Measurements from ENCODE around the gene NCK1. TPM values are rescaled to one million over a fixed set of nuclear protein-coding genes. Genes with fewer than 3 reads are reported as not detected.

NCK1 gene
- total and polyA plus RNA-seq, 9 of the 15 experiments (the other 6 are each of a cell fraction or from before 2014, with no cell fraction given): 17.3 to 30.5 (median 25.0) TPM

- DNase-seq (ENCODE audit: extremely low read depth in 1 of 4, low spot score in 3 of 4) (no peak), ATAC-seq (no peak), FAIRE-seq (no peak)
- ChIA-PET POLR2A (no interaction called here), CTCF (ENCODE audit: low intra/inter-chr PET ratio) (no interaction called here)
- Histone ChIP-seq H3K4me1 (replicated peaks in 1 of 2; ENCODE audit: control insufficient read depth in 2 of 2, insufficient read depth in 2 of 2, low read length in 2 of 2) (no peaks in the 10 kb centered on the region), H2AFZ (ENCODE audit: low read depth, low read length) (no peak overlapping the region), H3K9ac (ENCODE audit: insufficient read depth in 1 of 2, low read depth in 2 of 2, low read length in 2 of 2) (no peak overlapping the region), H3K36me3 (ENCODE audit: control insufficient read depth, insufficient read depth, low read length) (no peaks in the 10 kb centered on the region), H3K27me3 (ENCODE audit: control insufficient read depth in 2 of 2, insufficient read depth in 2 of 2, low read length in 2 of 2) (no peaks in the 10 kb centered on the region), H4K20me1 (replicated peaks; ENCODE audit: control insufficient read depth, insufficient read depth, low read length) (no peaks in the 10 kb centered on the region), H3K4me2 (ENCODE audit: insufficient read depth, low read length) (no peak overlapping the region), H3K79me2 (ENCODE audit: control insufficient read depth, insufficient read depth, low read length) (no peaks in the 10 kb centered on the region), H3K27ac (ENCODE audit: extremely low read depth, low read depth, low read length) (no peak overlapping the region), H3K4me3 (no peak overlapping the region), H3K9me1 (ENCODE audit: control insufficient read depth, insufficient read depth, low read length) (no peaks in the 10 kb centered on the region), H3K9me3 (replicated peaks; ENCODE audit: control insufficient read depth, insufficient read depth, low read depth, low read length) (no peaks in the 10 kb centered on the region)
- TF ChIP-seq ZNF354B (CRISPR knock-in tag; IDR thresholded peaks at IDR 0.05) (no peak), ATF1 (CRISPR knock-in tag; IDR thresholded peaks at IDR 0.05) (no peak), ATF1 (tag; IDR thresholded peaks at IDR 0.05) (peak; percentile 45; the same call in 1 of the 2 replicates)
- 59% methylated on average over 5 of the region's 5 CpGs for WGBS (ENCODE audit: insufficient coverage, low coverage, missing lambda C conversion rate)
- intact Hi-C loops (cut with micrococcal nuclease) (no loop called here), in situ Hi-C loops (cut with MboI) (no loop called here)
- BruUV-seq (replicated peaks): no TSS peak
These were observed 120.0 kb downstream of the NCK1 start for GRCh38 chr3:136982033-136982432.

- Histone ChIP-seq H3K4me3 (no peak overlapping the region), H3K4me1 (replicated peaks in 1 of 2; ENCODE audit: control insufficient read depth in 2 of 2, insufficient read depth in 2 of 2, low read length in 2 of 2) (no peaks in the 10 kb centered on the region), H3K79me2 (ENCODE audit: control insufficient read depth, insufficient read depth, low read length) (no peaks in the 10 kb centered on the region), H3K27me3 (ENCODE audit: control insufficient read depth in 2 of 2, insufficient read depth in 2 of 2, low read length in 2 of 2) (no peaks in the 10 kb centered on the region), H3K36me3 (ENCODE audit: control insufficient read depth, insufficient read depth, low read length) (no peaks in the 10 kb centered on the region), H3K9me1 (ENCODE audit: control insufficient read depth, insufficient read depth, low read length) (no peaks in the 10 kb centered on the region), H3K27ac (ENCODE audit: extremely low read depth, low read depth, low read length) (no peak overlapping the region), H4K20me1 (replicated peaks; ENCODE audit: control insufficient read depth, insufficient read depth, low read length) (no peaks in the 10 kb centered on the region), H3K9ac (ENCODE audit: insufficient read depth in 1 of 2, low read depth in 2 of 2, low read length in 2 of 2) (no peak overlapping the region), H2AFZ (ENCODE audit: low read depth, low read length) (no peak overlapping the region), H3K9me3 (replicated peaks; ENCODE audit: control insufficient read depth, insufficient read depth, low read depth, low read length) (no peaks in the 10 kb centered on the region), H3K4me2 (ENCODE audit: insufficient read depth, low read length) (no peak overlapping the region)
- ATAC-seq: no peak
- in situ Hi-C loops (cut with MboI): no loop called here
- POLR2A ChIA-PET: interaction anchor here (0.6 to 1.2 kb wide), 2 partner anchors 177 to 230 kb away, joined by 3 to 4 read pairs; partner anchors contain the start of gene STAG1
- 77% methylated on average over 3 of the region's 4 CpGs for WGBS (ENCODE audit: insufficient coverage, low coverage, missing lambda C conversion rate)
- CTCF ChIA-PET (ENCODE audit: low intra/inter-chr PET ratio): no interaction called here
- DNase-seq (ENCODE audit: extremely low read depth in 1 of 4, low spot score in 3 of 4): no peak
- no TSS peak for BruUV-seq (replicated peaks)
- intact Hi-C loops (cut with micrococcal nuclease): no loop called here
- no peak for FAIRE-seq
- TF ChIP-seq ZNF592 (IDR thresholded peaks at IDR 0.05): no peak
- TF ChIP-seq SNIP1 (IDR thresholded peaks at IDR 0.05; ENCODE audit: low read depth): no peak
- TF ChIP-seq ZNF24 (IDR thresholded peaks at IDR 0.05): no peak
- no peak for TF ChIP-seq SRSF3 (IDR thresholded peaks at IDR 0.05; ENCODE audit: insufficient read depth, low read length)
- TF ChIP-seq NR4A1 (CRISPR knock-in tag; IDR thresholded peaks at IDR 0.05): no peak
- TF ChIP-seq NR4A1 (tag; IDR thresholded peaks at IDR 0.05): no peak
- no peak for TF ChIP-seq GTF2E2 (tag; IDR thresholded peaks at IDR 0.05)
- no peak for TF ChIP-seq ZNF354B (CRISPR knock-in tag; IDR thresholded peaks at IDR 0.05)
- TF ChIP-seq XRCC4 (IDR thresholded peaks at IDR 0.05; ENCODE audit: extremely low read depth, insufficient read depth, insufficient read length): no peak
- no peak for TF ChIP-seq CEBPG (CRISPR knock-in tag; IDR thresholded peaks at IDR 0.05)
- TF ChIP-seq CEBPG (tag; conservative IDR thresholded peaks at IDR 0.05 in 1 of 2, IDR thresholded peaks at IDR 0.05 in 1 of 2): no peak
- no peak for TF ChIP-seq PHF20 (IDR thresholded peaks at IDR 0.05; ENCODE audit: partially characterized antibody)
- TF ChIP-seq CC2D1A (IDR thresholded peaks at IDR 0.05): no peak
These were observed 120.6 kb downstream of the NCK1 start for GRCh38 chr3:136982520-136983138.
